WTC11 (cell line): ENCODE results near the gene HS3ST4. TPM values are rescaled to one million over a fixed set of nuclear protein-coding genes. Genes with fewer than 3 reads are reported as not detected.

Experiments used
- ATAC-seq: fragments of 200-7000 bp; cut with Tn5 transposase; 2 replicates; pipeline ENCODE4 v1.10.0; 2021; ENCODE audit warnings: mild to moderate bottlenecking, moderate library complexity
- CTCF ChIA-PET: fragments of 300-600 bp; sonication (Branson Sonifier 250); formaldehyde crosslinking; loops from one replicate; lab custom pipeline; 2021; ENCODE audit warnings: antibody characterized with exemption; lab: Charles Lee
- POLR2A ChIA-PET: fragments of 350-600 bp; sonication (Branson Sonifier 250); formaldehyde crosslinking; loops from one replicate; lab custom pipeline; 2021; ENCODE audit warnings: antibody characterized with exemption; lab: Charles Lee
- DNase-seq: peaks from one replicate; pipeline ENCODE4 v3.0.0; 2021; ENCODE audit warnings: low spot score
- H3K27ac Mint-ChIP-seq: 2 replicates; pipeline ENCODE4 v1.8.0; 2021; ENCODE audit warnings: mixed read lengths
- H3K27me3 Mint-ChIP-seq: 2 replicates; pipeline ENCODE4 v1.8.0; 2021; ENCODE audit warnings: low read depth, mild to moderate bottlenecking, moderate library complexity, mixed read lengths
- H3K36me3 Mint-ChIP-seq: 2 replicates; pipeline ENCODE4 v1.8.0; 2021; ENCODE audit warnings: mixed read lengths
- H3K4me1 Mint-ChIP-seq: 2 replicates; pipeline ENCODE4 v1.8.0; 2022; ENCODE audit warnings: mixed read lengths
- H3K4me3 Mint-ChIP-seq: 2 replicates; pipeline ENCODE4 v1.8.0; 2021; ENCODE audit warnings: mild to moderate bottlenecking, moderate library complexity, mixed read lengths
- H3K9me3 Mint-ChIP-seq: 2 replicates; pipeline ENCODE4 v1.8.0; 2021; ENCODE audit warnings: mixed read lengths
- ARID4B ChIP-seq: sonication (generic); formaldehyde crosslinking; IDR thresholded peaks from 2 replicates; pipeline ENCODE4 v1.8.0; 2023; ENCODE audit warnings: missing genetic modification reagents, mild to moderate bottlenecking, borderline replicate concordance
- E2F5 ChIP-seq: sonication (generic); formaldehyde crosslinking; IDR thresholded peaks from 2 replicates; pipeline ENCODE4 v1.8.1; 2022; ENCODE audit warnings: mild to moderate bottlenecking, moderate library complexity, missing genetic modification reagents
- ETV6 ChIP-seq: sonication (generic); formaldehyde crosslinking; IDR thresholded peaks from 2 replicates; pipeline ENCODE4 v1.8.1; 2022; ENCODE audit warnings: mild to moderate bottlenecking, missing genetic modification reagents
- FOXK1 ChIP-seq: sonication (generic); formaldehyde crosslinking; IDR thresholded peaks from 2 replicates; pipeline ENCODE4 v1.8.0; 2022; ENCODE audit warnings: mild to moderate bottlenecking, moderate library complexity, missing genetic modification reagents
- GRHL2 ChIP-seq: fragments of 250-450 bp; sonication (Bioruptor Pico); IDR thresholded peaks from 2 replicates; pipeline ENCODE4 v1.8.0; 2022; ENCODE audit warnings: mild to moderate bottlenecking, moderate library complexity; ENCODE audit not compliant: insufficient replicate concordance, severe bottlenecking
- JAZF1 ChIP-seq: fragments of 250-450 bp; sonication (Bioruptor Pico); IDR thresholded peaks from 2 replicates; pipeline ENCODE4 v1.9.0; 2021; ENCODE audit warnings: moderate library complexity, mild to moderate bottlenecking, inconsistent platforms
- KAT7 ChIP-seq: sonication (generic); formaldehyde crosslinking; IDR thresholded peaks from 2 replicates; pipeline ENCODE4 v1.8.1; 2023; ENCODE audit warnings: missing genetic modification reagents, mild to moderate bottlenecking, borderline replicate concordance
- MXD4 ChIP-seq: fragments of 250-450 bp; sonication (Bioruptor Pico); IDR thresholded peaks from 2 replicates; pipeline ENCODE4 v1.8.0; 2021; ENCODE audit warnings: mild to moderate bottlenecking, moderate library complexity, borderline replicate concordance
- MYBL2 ChIP-seq: sonication (generic); formaldehyde crosslinking; IDR thresholded peaks from 2 replicates; pipeline ENCODE4 v1.8.1; 2023; ENCODE audit warnings: mild to moderate bottlenecking, moderate library complexity, missing genetic modification reagents
- NR1H2 ChIP-seq: sonication (generic); formaldehyde crosslinking; IDR thresholded peaks from 2 replicates; pipeline ENCODE4 v1.9.0; 2021; ENCODE audit warnings: mild to moderate bottlenecking, moderate library complexity, missing genetic modification reagents
- NR3C1 ChIP-seq: sonication (generic); formaldehyde crosslinking; conservative IDR thresholded peaks from 2 replicates; pipeline ENCODE4 v1.8.1; 2023; ENCODE audit warnings: low read depth, mild to moderate bottlenecking, missing genetic modification reagents
- OVOL2 ChIP-seq: fragments of 250-450 bp; sonication (Bioruptor Pico); IDR thresholded peaks from 2 replicates; pipeline ENCODE4 v1.9.0; 2021; ENCODE audit warnings: mild to moderate bottlenecking, borderline replicate concordance
- PRRX2 ChIP-seq: fragments of 250-450 bp; sonication (Bioruptor Pico); IDR thresholded peaks from 2 replicates; pipeline ENCODE4 v1.8.0; 2021; ENCODE audit warnings: mild to moderate bottlenecking
- RORB ChIP-seq: fragments of 250-450 bp; sonication (Bioruptor Pico); IDR thresholded peaks from 2 replicates; pipeline ENCODE4 v1.9.0; 2021; ENCODE audit warnings: mild to moderate bottlenecking
- SMAD4 ChIP-seq: sonication (generic); formaldehyde crosslinking; IDR thresholded peaks from 2 replicates; pipeline ENCODE4 v1.8.0; 2022; ENCODE audit warnings: mild to moderate bottlenecking, missing genetic modification reagents
- TEAD1 ChIP-seq: sonication (generic); formaldehyde crosslinking; IDR thresholded peaks from 2 replicates; pipeline ENCODE4 v1.8.0; 2022; ENCODE audit warnings: mild to moderate bottlenecking, missing genetic modification reagents
- USF2 ChIP-seq: sonication (generic); formaldehyde crosslinking; IDR thresholded peaks from 2 replicates; pipeline ENCODE4 v1.8.1; 2023; ENCODE audit warnings: mild to moderate bottlenecking, missing genetic modification reagents, moderate library complexity
- ZNF121 ChIP-seq: sonication (generic); formaldehyde crosslinking; IDR thresholded peaks from 2 replicates; pipeline ENCODE4 v1.8.0; 2023; ENCODE audit warnings: missing genetic modification reagents
- ZNF281 ChIP-seq: sonication (generic); formaldehyde crosslinking; IDR thresholded peaks from 2 replicates; pipeline ENCODE4 v1.8.0; 2023; ENCODE audit warnings: mild to moderate bottlenecking, missing genetic modification reagents
- total RNA-seq: library from RNA; stranded (reverse); gene quantifications from 3 replicates; pipeline ENCODE4 v1.2.3, GENCODE V29; 2021
- TF ChIP-seq, protein P1 (sequence below): fragments of 250-450 bp; sonication (Bioruptor Pico); IDR thresholded peaks from 2 replicates; pipeline ENCODE4 v1.9.0; 2021; ENCODE audit warnings: mild to moderate bottlenecking
- TF ChIP-seq, protein P2 (sequence below): fragments of 250-450 bp; sonication (Bioruptor Pico); IDR thresholded peaks from 2 replicates; pipeline ENCODE4 v1.8.0; 2021; ENCODE audit warnings: mild to moderate bottlenecking
- TF ChIP-seq, protein P3 (sequence below): sonication (generic); formaldehyde crosslinking; IDR thresholded peaks from 2 replicates; pipeline ENCODE4 v1.8.0; 2022; ENCODE audit warnings: mild to moderate bottlenecking, missing genetic modification reagents

Gene HS3ST4
- total RNA-seq, 1 experiment from 2014 or later: 5.4 TPM

- TF ChIP-seq OVOL2 (CRISPR knock-in tag): no peak
- TF ChIP-seq GRHL2 (CRISPR knock-in tag): no peak
- TF ChIP-seq TEAD1 (CRISPR knock-in tag): no peak
- TF ChIP-seq, protein P1, sequence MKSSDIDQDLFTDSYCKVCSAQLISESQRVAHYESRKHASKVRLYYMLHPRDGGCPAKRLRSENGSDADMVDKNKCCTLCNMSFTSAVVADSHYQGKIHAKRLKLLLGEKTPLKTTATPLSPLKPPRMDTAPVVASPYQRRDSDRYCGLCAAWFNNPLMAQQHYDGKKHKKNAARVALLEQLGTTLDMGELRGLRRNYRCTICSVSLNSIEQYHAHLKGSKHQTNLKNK (CRISPR knock-in tag): no peak
Observed at GRCh38 chr16:25897702-25898101, 205.9 kb downstream of the HS3ST4 start (continued).

- no peak for DNase-seq
- no peaks in the 10 kb centered on the region for H3K27me3 Mint-ChIP-seq
- H3K36me3 Mint-ChIP-seq: no peaks in the 10 kb centered on the region
- H3K4me3 Mint-ChIP-seq: no peak overlapping the region
- ATAC-seq: no peak
- no peak overlapping the region for H3K27ac Mint-ChIP-seq
- ChIA-PET POLR2A (no interaction called here), CTCF (no interaction called here)
- 0 out of 2 replicates have a peak, but pooled peaks cover 4% of the 10 kb centered on the region for H3K4me1 Mint-ChIP-seq
- H3K9me3 Mint-ChIP-seq: no peaks in the 10 kb centered on the region
- TF ChIP-seq PRRX2 (CRISPR knock-in tag): no peak
- TF ChIP-seq ZNF281 (CRISPR knock-in tag): no peak
- TF ChIP-seq, protein P1 (CRISPR knock-in tag): no peak
- TF ChIP-seq SMAD4 (CRISPR knock-in tag): no peak
- no peak for TF ChIP-seq FOXK1 (CRISPR knock-in tag)
- no peak for TF ChIP-seq NR1H2 (CRISPR knock-in tag)
- no peak for TF ChIP-seq MYBL2 (CRISPR knock-in tag)
Observed at GRCh38 chr16:25905810-25906209, 214.1 kb downstream of the HS3ST4 start.

DNA sequence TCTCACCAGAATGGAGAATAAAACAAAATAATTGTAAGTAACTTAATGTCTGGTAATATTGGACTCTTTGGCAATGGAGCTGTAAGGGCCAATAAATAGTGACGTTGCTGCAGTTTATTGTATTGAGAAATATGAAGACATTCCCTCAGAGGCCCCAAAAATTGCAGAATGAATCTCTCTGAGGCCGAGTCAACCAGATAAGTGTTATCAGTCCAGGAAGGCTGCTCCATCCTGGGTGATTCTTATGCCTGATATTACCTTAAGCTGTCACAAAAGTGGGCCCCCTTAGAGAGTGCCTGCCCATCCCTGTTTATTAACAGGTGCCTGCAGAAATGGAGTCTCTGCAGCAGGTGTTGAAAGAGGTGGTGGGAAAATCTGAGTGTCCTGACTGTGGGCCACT is 219.2 kb downstream of the HS3ST4 start:
- Mint-ChIP-seq H3K27ac (no peak overlapping the region), H3K4me1 (peaks cover 8% of the 10 kb centered on the region; the same call in 1 of the 2 replicates), H3K36me3 (no peaks in the 10 kb centered on the region), H3K27me3 (no peaks in the 10 kb centered on the region), H3K4me3 (no peak overlapping the region), H3K9me3 (no peaks in the 10 kb centered on the region)
- CTCF ChIA-PET: interaction anchor here (1.4 kb wide), 1 partner anchor 55 kb away, joined by 3 read pairs; no protein-coding TSS in a partner anchor
- DNase-seq (no peak), ATAC-seq (no peak)
- POLR2A ChIA-PET: no interaction called here
- no peak for TF ChIP-seq ETV6 (CRISPR knock-in tag)
- TF ChIP-seq ZNF121 (CRISPR knock-in tag): no peak
- TF ChIP-seq, protein P2, sequence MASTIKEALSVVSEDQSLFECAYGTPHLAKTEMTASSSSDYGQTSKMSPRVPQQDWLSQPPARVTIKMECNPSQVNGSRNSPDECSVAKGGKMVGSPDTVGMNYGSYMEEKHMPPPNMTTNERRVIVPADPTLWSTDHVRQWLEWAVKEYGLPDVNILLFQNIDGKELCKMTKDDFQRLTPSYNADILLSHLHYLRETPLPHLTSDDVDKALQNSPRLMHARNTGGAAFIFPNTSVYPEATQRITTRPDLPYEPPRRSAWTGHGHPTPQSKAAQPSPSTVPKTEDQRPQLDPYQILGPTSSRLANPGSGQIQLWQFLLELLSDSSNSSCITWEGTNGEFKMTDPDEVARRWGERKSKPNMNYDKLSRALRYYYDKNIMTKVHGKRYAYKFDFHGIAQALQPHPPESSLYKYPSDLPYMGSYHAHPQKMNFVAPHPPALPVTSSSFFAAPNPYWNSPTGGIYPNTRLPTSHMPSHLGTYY: no peak
- TF ChIP-seq NR3C1 (CRISPR knock-in tag): no peak
- TF ChIP-seq USF2 (CRISPR knock-in tag): no peak
- TF ChIP-seq KAT7 (CRISPR knock-in tag): no peak
- TF ChIP-seq JAZF1: no peak
- TF ChIP-seq MXD4 (CRISPR knock-in tag): no peak
- no peak for TF ChIP-seq E2F5
- TF ChIP-seq, protein P3, sequence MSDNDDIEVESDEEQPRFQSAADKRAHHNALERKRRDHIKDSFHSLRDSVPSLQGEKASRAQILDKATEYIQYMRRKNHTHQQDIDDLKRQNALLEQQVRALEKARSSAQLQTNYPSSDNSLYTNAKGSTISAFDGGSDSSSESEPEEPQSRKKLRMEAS: no peak
- TF ChIP-seq RORB (CRISPR knock-in tag): no peak
- TF ChIP-seq ARID4B (CRISPR knock-in tag): no peak
- no peak for TF ChIP-seq MYBL2 (CRISPR knock-in tag)
